Measurements from ENCODE around the gene P2RY4. TPM values are rescaled to one million over a fixed set of nuclear protein-coding genes. Genes with fewer than 3 reads are reported as not detected.

P2RY4 gene
- total RNA-seq, result 0.13 TPM in 1 of 2 replicates, not detected in the other

GRCh38 chrX:70260104-70260503 lies at the start of gene P2RY4:
Gene P2RY4, minus strand, starts transcription at chrX:70260204. Its CDS starts 580 bp downstream, at chrX:70259624.

GRCh38 chrX:70289793-70290770 lies 30.1 kb upstream of the P2RY4 start, which contains the start of the genes KIF4A and PDZD11:
Gene KIF4A, plus strand, starts transcription at chrX:70290104. Its CDS starts 355 bp downstream, at chrX:70290459.
Gene PDZD11, minus strand, starts transcription at chrX:70289927. Its CDS starts 586 bp downstream, at chrX:70289341.

GRCh38 chrX:70281951-70282350 lies 21.9 kb upstream of the P2RY4 start, which contains the start of gene RAB41:
Gene RAB41, plus strand, starts transcription at chrX:70282172. Its CDS starts 46 bp downstream, at chrX:70282218.

GRCh38 chrX:70268034-70268433 lies 8.0 kb upstream of the P2RY4 start, which contains the start of gene ARR3:
Gene ARR3, plus strand, starts transcription at chrX:70268334. Its CDS starts 1,052 bp downstream, at chrX:70269386.

GRCh38 chrX:70234355-70234754 lies 25.6 kb downstream of the P2RY4 start, which contains the start of gene AWAT1:
Gene AWAT1, plus strand, starts transcription at chrX:70234655. Its CDS starts 41 bp downstream, at chrX:70234696.

Small RNA genes lying within 50 kb of the gene (small RNA-seq; reads per million reads assigned to genes)
- gene RNA5SP507, result not detected

Other genes with a start within 250 kb of the P2RY4 start
- gene AWAT2, start 210.3 kb downstream of the P2RY4 start, total RNA-seq, result 0.07 and 0.13 TPM in 2 replicates
- gene OTUD6A, start 197.7 kb downstream of the P2RY4 start, total RNA-seq, result not detected in 2 replicates
- 56.7 and 77.5 TPM in 2 replicates for gene IGBP1, start 126.8 kb downstream of the P2RY4 start, total RNA-seq
- not detected in 2 replicates for gene DGAT2L6, start 82.7 kb downstream of the P2RY4 start, total RNA-seq
- not detected in 2 replicates for gene AWAT1, start 25.5 kb downstream of the P2RY4 start, total RNA-seq
- not detected in 2 replicates for gene ARR3, start 8.1 kb upstream of the P2RY4 start, total RNA-seq
- not detected in 2 replicates for gene RAB41, start 22.0 kb upstream of the P2RY4 start, total RNA-seq
- 43.0 and 44.9 TPM in 2 replicates for gene PDZD11, start 29.7 kb upstream of the P2RY4 start, total RNA-seq
- gene KIF4A, start 29.9 kb upstream of the P2RY4 start, total RNA-seq, result 31.4 and 39.1 TPM in 2 replicates
- not detected in 2 replicates for gene GDPD2, start 163.1 kb upstream of the P2RY4 start, total RNA-seq
- gene DLG3, start 184.6 kb upstream of the P2RY4 start, total RNA-seq, result 1.6 and 2.4 TPM in 2 replicates

All from thoracic aorta endothelial cell (primary cell).